Epithelial cell of esophagus (primary cell): Measurements from ENCODE around the gene KIF7.

Experiments
- DNase-seq: peaks from one replicate; pipeline ENCODE4 v3.0.0; 2010; ENCODE audit warnings: low read depth
- H3K4me3 ChIP-seq: 2 replicates; pipeline ENCODE4 v1.5.1; 2011; ENCODE audit warnings: mild to moderate bottlenecking, low read length, control low read depth
- CTCF ChIP-seq: IDR thresholded peaks from 2 replicates; pipeline ENCODE4 v1.5.1; 2011; ENCODE audit warnings: low read depth, mild to moderate bottlenecking, low read length, control low read depth, inconsistent platforms; ENCODE audit not compliant: insufficient read depth; ENCODE audit errors: missing control alignments

Gene KIF7

DNA sequence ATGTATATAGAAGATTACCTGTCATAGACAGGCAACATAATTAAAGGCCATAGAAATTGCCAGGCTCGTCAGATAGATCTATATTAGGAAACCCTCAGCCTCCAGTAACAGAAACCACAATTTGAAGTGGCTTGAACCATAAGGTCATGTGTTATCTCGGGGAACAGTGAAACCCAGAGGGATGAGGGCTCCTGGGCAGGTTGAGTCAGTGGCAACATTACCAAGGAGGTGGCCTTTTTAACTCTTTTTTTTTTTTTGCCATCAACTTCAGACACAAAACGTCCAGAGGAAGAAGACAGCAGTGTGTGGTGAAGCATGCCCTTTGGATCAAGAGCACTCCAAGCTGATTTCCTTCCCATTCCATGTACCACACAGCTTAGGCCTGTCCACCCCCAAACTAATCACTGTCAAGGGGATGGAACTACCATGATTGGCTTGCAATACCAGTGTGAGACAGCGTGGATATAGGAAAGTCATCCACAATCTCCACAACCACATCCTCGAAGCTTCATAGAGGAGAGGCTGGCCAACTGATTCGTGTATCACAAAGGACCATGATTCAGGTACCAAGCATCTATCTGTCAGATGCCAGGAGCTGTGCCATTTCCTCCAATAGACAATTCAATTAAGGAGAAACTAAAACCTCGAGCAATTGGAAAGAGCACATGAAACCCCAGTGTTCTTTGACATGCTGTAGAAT lies 999 bp upstream of the KIF7 start:
- H3K4me3 ChIP-seq = no peak overlapping the region
- TF ChIP-seq CTCF = no peak
- no peak for DNase-seq

- TF ChIP-seq CTCF = no peak
- DNase-seq = peak; percentile 65
- peak overlapping the region; percentile 54 for H3K4me3 ChIP-seq
Observed at GRCh38 chr15:89654301-89654761, 936 bp downstream of the KIF7 start.

DNA sequence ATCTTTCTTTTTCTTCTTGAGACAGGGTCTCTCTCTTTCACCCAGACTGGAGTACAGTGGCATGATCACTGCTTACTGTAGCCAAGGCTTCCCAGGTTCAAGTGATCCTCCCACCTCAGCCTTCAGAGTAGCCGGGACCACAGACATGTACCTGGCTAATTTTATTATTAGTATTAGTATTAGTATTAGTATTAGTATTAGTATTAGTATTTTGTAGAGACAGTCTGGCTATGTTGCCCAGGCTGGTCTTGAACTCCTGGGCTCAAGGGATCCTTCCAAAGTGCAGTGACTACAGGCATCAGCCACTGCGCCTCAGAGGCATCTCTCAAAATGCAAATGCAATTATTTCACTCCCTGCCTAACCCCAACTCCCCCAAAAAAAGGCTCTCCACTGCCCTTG lies 1.7 kb downstream of the KIF7 start:
- H3K4me3 ChIP-seq = no peak overlapping the region
- DNase-seq = no peak
- no peak for TF ChIP-seq CTCF

DNA sequence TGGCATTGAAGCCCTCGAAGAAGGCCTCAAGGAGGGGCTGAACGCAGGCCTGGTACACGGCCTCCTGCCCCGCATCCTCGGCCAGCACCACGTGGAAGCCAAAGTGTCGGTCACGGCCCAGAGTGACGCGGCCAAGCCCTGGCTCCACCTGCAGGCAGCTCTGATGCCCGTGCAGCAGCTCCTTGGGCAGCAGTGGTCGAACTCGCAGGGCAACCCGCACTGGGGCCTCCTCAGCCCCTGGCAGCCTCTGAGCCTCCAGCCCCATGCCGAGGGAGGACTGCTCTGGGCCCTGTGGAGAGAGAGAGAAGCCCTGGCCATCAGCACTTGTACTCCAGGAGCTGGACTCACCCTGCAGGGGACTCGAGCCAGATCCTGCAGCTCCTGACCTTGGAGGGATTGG lies 2.6 kb downstream of the KIF7 start:
- no peak for DNase-seq
- H3K4me3 ChIP-seq = no peak overlapping the region
- no peak for TF ChIP-seq CTCF

DNA sequence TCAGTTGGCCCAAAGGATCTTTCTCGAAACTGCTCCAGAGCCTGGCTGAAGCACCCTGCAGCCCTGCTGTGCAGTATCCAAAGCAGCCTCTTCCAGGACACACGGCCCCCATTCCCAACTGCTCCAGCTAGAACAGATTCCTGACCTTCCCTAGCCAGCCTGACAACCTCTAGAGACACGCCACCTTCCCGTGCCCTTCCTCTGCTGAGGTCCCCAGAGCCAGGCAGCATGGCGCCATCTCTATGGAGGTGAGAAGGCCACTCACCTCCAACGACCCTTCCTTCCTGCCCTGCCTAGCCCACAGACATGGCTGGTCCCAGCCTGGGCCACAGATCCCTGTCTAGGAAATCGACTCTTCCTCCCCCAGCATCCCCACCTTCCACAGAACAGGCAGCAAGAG lies 3.1 kb downstream of the KIF7 start:
- no peak overlapping the region for H3K4me3 ChIP-seq
- no peak for DNase-seq
- TF ChIP-seq CTCF = no peak

DNA sequence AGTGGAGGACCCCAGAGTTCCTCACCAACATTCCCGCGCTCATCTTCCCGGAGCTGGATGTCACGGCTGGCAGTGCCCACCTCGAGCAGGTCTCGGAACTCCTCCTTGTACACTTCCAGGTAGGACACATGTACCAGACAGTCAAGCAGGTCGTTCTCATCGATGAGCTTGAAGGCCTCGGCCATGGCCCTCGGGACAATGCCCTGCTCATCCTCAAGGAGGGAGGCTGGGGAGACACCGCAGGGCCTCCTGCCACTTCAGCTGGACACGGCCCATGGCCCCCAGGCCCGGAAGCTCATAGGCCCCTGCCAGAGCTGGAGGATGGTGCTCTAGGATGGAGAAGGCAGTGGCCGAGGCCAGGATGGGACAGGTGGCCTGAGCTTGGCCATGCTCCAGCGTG lies 5.6 kb downstream of the KIF7 start:
- H3K4me3 ChIP-seq = no peak overlapping the region
- TF ChIP-seq CTCF = no peak
- no peak for DNase-seq

GRCh38 chr15:89649013-89649625 lies 6.1 kb downstream of the KIF7 start:
- H3K4me3 ChIP-seq = no peak overlapping the region
- DNase-seq = no peak
- no peak for TF ChIP-seq CTCF
